CD14-positive monocyte (primary cell): ENCODE measurements around the gene KRTAP12-4. TPM values are rescaled to one million over a fixed set of nuclear protein-coding genes. Genes with fewer than 3 reads are reported as not detected.

Experiments used
- DNase-seq, 3 donors: peaks; one replicate each; pipeline ENCODE4 v3.0.0-alpha.2; 2011 to 2022
- H2AFZ ChIP-seq: 2 replicates; pipeline ENCODE4 v1.6.0; 2012; ENCODE audit warnings: mild to moderate bottlenecking, low read depth, low read length, inconsistent platforms; ENCODE audit not compliant: insufficient read depth, poor library complexity, severe bottlenecking
- H3K27ac ChIP-seq, 2 donors: 1 replicate in 1 of 2; 2 replicates in 1 of 2; pipeline ENCODE4 v1.5.1; 2012 to 2013; ENCODE audit warnings: low read length in 2 of 2, control low read depth in 1 of 2, inconsistent platforms in 1 of 2, low read depth in 1 of 2, mild to moderate bottlenecking in 1 of 2
- H3K27me3 ChIP-seq, 2 donors: one replicate each; pipeline versions ENCODE4 v1.6.0 to v1.6.1; 2011 to 2013; ENCODE audit warnings: low read length in 2 of 2; ENCODE audit not compliant: control insufficient read depth in 2 of 2, insufficient read depth in 2 of 2
- H3K36me3 ChIP-seq, 2 donors: replicated peaks in 1 of 2; 1 replicate in 1 of 2; 2 replicates in 1 of 2; pipeline versions ENCODE4 v1.5.1 to v1.6.1; 2012 to 2013; ENCODE audit warnings: low read length in 2 of 2, control low read depth in 1 of 2, inconsistent platforms in 1 of 2, mild to moderate bottlenecking in 1 of 2; ENCODE audit not compliant: insufficient read depth in 2 of 2, control insufficient read depth in 1 of 2
- H3K4me1 ChIP-seq, 2 donors: 1 replicate in 1 of 2; 2 replicates in 1 of 2; pipeline versions ENCODE4 v1.5.1 to v1.6.1; 2012 to 2013; ENCODE audit warnings: low read length in 2 of 2, control low read depth in 1 of 2, inconsistent platforms in 1 of 2, mild to moderate bottlenecking in 1 of 2, moderate library complexity in 1 of 2; ENCODE audit not compliant: insufficient read depth in 2 of 2, control insufficient read depth in 1 of 2
- H3K4me2 ChIP-seq: replicated peaks from 2 replicates; pipeline ENCODE3; 2012; ENCODE audit warnings: low read length, moderate library complexity, mild to moderate bottlenecking; ENCODE audit not compliant: poor library complexity, severe bottlenecking; ENCODE audit errors: extremely low read depth
- H3K4me3 ChIP-seq, 3 experiments: fragments of 200-600 bp in 1 of 3; sonication (generic) in 1 of 3; replicated peaks in 1 of 3; 1 replicate in 2 of 3; 2 replicates in 1 of 3; pipeline ENCODE4 v1.5.1; 2011 to 2013; ENCODE audit warnings: low read length in 3 of 3, mild to moderate bottlenecking in 3 of 3, control low read depth in 2 of 3, low read depth in 2 of 3, inconsistent platforms in 1 of 3, moderate library complexity in 1 of 3
- H3K79me2 ChIP-seq: 2 replicates; pipeline ENCODE4 v1.6.0; 2012; ENCODE audit warnings: mild to moderate bottlenecking, control low read depth, inconsistent platforms, low read length, moderate library complexity; ENCODE audit not compliant: insufficient read depth
- H3K9ac ChIP-seq: 2 replicates; pipeline ENCODE4 v1.6.0; 2017; ENCODE audit warnings: low read length, mild to moderate bottlenecking; ENCODE audit not compliant: insufficient read depth, poor library complexity, severe bottlenecking
- H3K9me3 ChIP-seq, 2 donors: replicated peaks in 1 of 2; 1 replicate in 1 of 2; 2 replicates in 1 of 2; pipeline versions ENCODE4 v1.5.1 to v1.6.1; 2012 to 2013; ENCODE audit warnings: low read length in 2 of 2, control low read depth in 1 of 2; ENCODE audit not compliant: control insufficient read depth in 1 of 2, insufficient read depth in 1 of 2
- H4K20me1 ChIP-seq: 2 replicates; pipeline ENCODE4 v1.6.0; 2012; ENCODE audit warnings: mild to moderate bottlenecking, low read length, control low read depth, moderate library complexity; ENCODE audit not compliant: insufficient read depth
- H3K27ac Mint-ChIP-seq, 7 donors: one replicate each; pipeline ENCODE4 v1.8.0; 2020; ENCODE audit warnings: mild to moderate bottlenecking in 7 of 7, mixed read lengths in 7 of 7, moderate library complexity in 6 of 7, inconsistent platforms in 2 of 7
- H3K27me3 Mint-ChIP-seq, 3 donors: one replicate each; pipeline ENCODE4 v1.8.0; 2021 to 2022; ENCODE audit warnings: low read depth in 3 of 3, mild to moderate bottlenecking in 3 of 3, mixed read lengths in 3 of 3, moderate library complexity in 3 of 3, inconsistent platforms in 1 of 3
- H3K36me3 Mint-ChIP-seq, 2 donors: one replicate each; pipeline ENCODE4 v1.8.0; 2020; ENCODE audit warnings: mixed read lengths in 2 of 2, inconsistent platforms in 1 of 2, mild to moderate bottlenecking in 1 of 2
- H3K4me1 Mint-ChIP-seq: one replicate; pipeline ENCODE4 v1.8.0; 2020; ENCODE audit warnings: mild to moderate bottlenecking, mixed read lengths
- H3K4me3 Mint-ChIP-seq, 2 donors: one replicate each; pipeline ENCODE4 v1.8.0; 2020; ENCODE audit warnings: mild to moderate bottlenecking in 2 of 2, mixed read lengths in 2 of 2, moderate library complexity in 1 of 2
- H3K9me3 Mint-ChIP-seq, 7 donors: one replicate each; pipeline ENCODE4 v1.8.0; 2020 to 2022; ENCODE audit warnings: mixed read lengths in 7 of 7, mild to moderate bottlenecking in 6 of 7, moderate library complexity in 6 of 7, inconsistent platforms in 2 of 7
- WGBS: methylation state at CpG from one replicate; pipeline ENCODE4 v1.1.5; 2013; ENCODE audit warnings: missing lambda C conversion rate; ENCODE audit not compliant: insufficient coverage; 5-methylcytosine and 5-hydroxymethylcytosine counted together
- intact Hi-C, 2 donors: fragments of 100-400 bp; cut with micrococcal nuclease; formaldehyde crosslinking; loops; one replicate each; pipeline versions ENCODE4 v1.15.0 to v1.15.1; 2023
- polyA plus RNA-seq, 3 donors: library from polyadenylated mRNA; depleted of rRNA in 1 of 3; unstranded in 2 of 3; stranded (reverse) in 1 of 3; fragments of 300-500 nt in 2 of 3; fragments of >200 nt in 1 of 3; fragmentation: Illumina TruSeq in 2 of 3; gene quantifications; 1 replicate in 2 of 3; 2 replicates in 1 of 3; pipeline ENCODE4 v1.2.3, GENCODE V29; 2012 to 2021
- TF ChIP-seq, protein P1 (sequence below): fragments of 200-600 bp; IDR thresholded peaks from one replicate; pipeline ENCODE4 v1.8.0; 2022; ENCODE audit warnings: antibody characterized with exemption, mild to moderate bottlenecking

The KRTAP12-4 gene
- polyA plus RNA-seq, 3 donors, result not detected

DNA sequence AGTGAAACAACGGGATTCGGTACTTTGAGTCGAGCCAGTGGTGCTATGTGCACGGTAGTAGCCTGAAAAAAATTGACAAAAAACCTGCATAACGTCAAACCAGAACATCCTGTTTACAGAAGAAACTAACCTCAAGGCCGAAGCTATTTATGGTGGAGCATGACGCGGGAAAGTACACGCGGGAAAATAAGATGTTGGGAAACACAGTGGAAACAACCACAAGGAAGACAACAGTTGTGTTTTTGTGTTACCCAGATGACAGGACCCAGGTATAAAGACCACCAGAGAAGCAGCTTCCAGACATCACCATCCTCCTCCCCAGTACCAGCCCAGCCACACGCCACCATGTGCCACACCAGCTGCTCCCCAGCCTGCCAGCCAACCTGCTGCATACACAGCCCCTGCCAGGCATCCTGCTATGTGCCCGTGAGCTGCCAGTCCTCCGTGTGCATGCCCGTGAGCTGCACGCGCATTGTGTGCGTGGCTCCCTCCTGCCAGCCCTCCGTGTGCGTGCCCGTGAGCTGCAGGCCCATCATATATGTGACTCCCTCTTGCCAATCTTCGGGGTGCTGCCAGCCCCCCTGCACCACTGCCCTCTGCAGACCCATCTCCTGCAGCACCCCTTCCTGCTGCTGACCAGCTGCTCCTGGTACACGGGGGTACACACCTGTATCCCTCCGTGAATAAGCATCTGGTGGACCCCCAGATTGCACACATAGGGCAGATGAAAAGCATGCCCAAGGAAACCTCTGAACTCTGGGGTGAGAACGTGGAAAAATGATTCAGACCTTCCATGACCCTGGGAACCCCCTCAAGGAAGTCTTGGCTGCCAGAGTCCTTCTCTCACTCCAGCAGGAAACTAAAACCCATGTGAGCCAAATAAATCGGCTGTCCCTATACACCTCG lies 3.4 kb upstream of the KRTAP12-4 start, which contains the start of gene KRTAP12-3:
TSS of gene KRTAP12-3 (plus strand) at position 298 of the 906 bp plus-strand sequence. CDS start at position 346, 48 bp downstream.
- peaks cover 27 to 59% (median 45%) of the 10 kb centered on the region in 7 donors for H3K9me3 Mint-ChIP-seq
- peak within 1 kb of the TSS in 2 of 7 donors; percentile 47 to 52 for H3K27ac Mint-ChIP-seq
- no peaks in the 10 kb centered on the region for H3K4me1 Mint-ChIP-seq
- H3K27ac ChIP-seq, result no peak within 1 kb of the TSS
- intact Hi-C loops, result no loop called here
- no peaks in the 10 kb centered on the region for H3K79me2 ChIP-seq
- H3K9me3 ChIP-seq, result peaks cover 16 to 51% of the 10 kb centered on the region in 2 donors
- no peaks in the 10 kb centered on the region for H3K36me3 Mint-ChIP-seq
- H3K4me3 ChIP-seq, result no peak within 1 kb of the TSS
- no peaks in the 10 kb centered on the region for H3K27me3 ChIP-seq
- TF ChIP-seq, protein P1, sequence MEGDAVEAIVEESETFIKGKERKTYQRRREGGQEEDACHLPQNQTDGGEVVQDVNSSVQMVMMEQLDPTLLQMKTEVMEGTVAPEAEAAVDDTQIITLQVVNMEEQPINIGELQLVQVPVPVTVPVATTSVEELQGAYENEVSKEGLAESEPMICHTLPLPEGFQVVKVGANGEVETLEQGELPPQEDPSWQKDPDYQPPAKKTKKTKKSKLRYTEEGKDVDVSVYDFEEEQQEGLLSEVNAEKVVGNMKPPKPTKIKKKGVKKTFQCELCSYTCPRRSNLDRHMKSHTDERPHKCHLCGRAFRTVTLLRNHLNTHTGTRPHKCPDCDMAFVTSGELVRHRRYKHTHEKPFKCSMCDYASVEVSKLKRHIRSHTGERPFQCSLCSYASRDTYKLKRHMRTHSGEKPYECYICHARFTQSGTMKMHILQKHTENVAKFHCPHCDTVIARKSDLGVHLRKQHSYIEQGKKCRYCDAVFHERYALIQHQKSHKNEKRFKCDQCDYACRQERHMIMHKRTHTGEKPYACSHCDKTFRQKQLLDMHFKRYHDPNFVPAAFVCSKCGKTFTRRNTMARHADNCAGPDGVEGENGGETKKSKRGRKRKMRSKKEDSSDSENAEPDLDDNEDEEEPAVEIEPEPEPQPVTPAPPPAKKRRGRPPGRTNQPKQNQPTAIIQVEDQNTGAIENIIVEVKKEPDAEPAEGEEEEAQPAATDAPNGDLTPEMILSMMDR, result no peak
- no peak within 1 kb of the TSS for H3K4me3 Mint-ChIP-seq
- peaks cover 8 to 12% (median 10%) of the 10 kb centered on the region in 3 donors for H3K27me3 Mint-ChIP-seq
- no peaks in the 10 kb centered on the region for H3K36me3 ChIP-seq
- WGBS, result 76% methylated on average over 21 of the region's 26 CpGs
- H2AFZ ChIP-seq, result no peak within 1 kb of the TSS
- DNase-seq, result no peak
- no peak within 1 kb of the TSS for H3K9ac ChIP-seq
- H3K4me2 ChIP-seq, result no peak within 1 kb of the TSS
- H3K4me1 ChIP-seq, result no peaks in the 10 kb centered on the region
- H4K20me1 ChIP-seq, result no peaks in the 10 kb centered on the region

DNA sequence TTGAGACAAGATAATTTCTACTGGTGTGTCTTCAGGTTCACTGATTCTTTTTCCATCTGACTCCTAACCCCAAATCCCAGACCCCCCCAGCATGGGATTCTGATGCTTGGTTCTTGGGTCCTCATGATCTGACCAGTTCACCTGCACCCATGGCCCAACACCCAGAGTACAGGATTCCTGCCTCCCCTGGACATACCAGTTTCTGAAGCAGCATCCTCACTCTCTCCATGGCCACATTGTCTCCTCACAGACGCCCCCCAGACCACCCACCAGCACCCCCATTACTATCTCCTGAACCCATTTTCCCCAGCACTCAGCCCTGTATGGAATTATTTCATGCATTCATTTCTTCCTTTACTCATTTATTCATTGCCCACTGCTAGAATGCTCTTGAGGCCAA lies 2.4 kb upstream of the KRTAP12-4 start:
- Mint-ChIP-seq H3K27ac (no peak overlapping the region), H3K27me3 (peaks cover 7 to 12% (median 10%) of the 10 kb centered on the region in 3 donors), H3K9me3 (peaks cover 27 to 61% (median 51%) of the 10 kb centered on the region in 7 donors), H3K4me1 (no peaks in the 10 kb centered on the region), H3K4me3 (no peak overlapping the region), H3K36me3 (no peaks in the 10 kb centered on the region)
- Histone ChIP-seq H4K20me1 (no peaks in the 10 kb centered on the region), H3K27ac (no peak overlapping the region), H3K4me2 (no peak overlapping the region), H3K36me3 (no peaks in the 10 kb centered on the region), H3K9me3 (peaks cover 16 to 51% of the 10 kb centered on the region in 2 donors), H3K4me3 (no peak overlapping the region), H2AFZ (no peak overlapping the region), H3K27me3 (no peaks in the 10 kb centered on the region), H3K79me2 (no peaks in the 10 kb centered on the region), H3K4me1 (no peaks in the 10 kb centered on the region), H3K9ac (no peak overlapping the region)
- 80% methylated on average over 1 of the region's 1 CpG for WGBS
- DNase-seq, result no peak
- TF ChIP-seq, protein P1, result no peak
- intact Hi-C loops, result no loop called here
